Measurements from ENCODE around the gene GNB3. TPM values are rescaled to one million over a fixed set of nuclear protein-coding genes. Genes with fewer than 3 reads are reported as not detected.

Gene GNB3
- total RNA-seq, 1 donor from 2014 or later, result 4.2 TPM

- no peak for TF ChIP-seq CTCF (conservative IDR thresholded peaks at IDR 0.05; ENCODE audit: low read depth, low read length)
- no peak overlapping the region for H3K4me3 ChIP-seq (ENCODE audit: low read depth, low read length)
- DNase-seq (ENCODE audit: low read depth), result no peak
These were observed 22.5 kb upstream of the GNB3 start for GRCh38 chr12:6818222-6818621.

GRCh38 chr12:6818645-6819044 is 22.1 kb upstream of the GNB3 start:
- H3K4me3 ChIP-seq (ENCODE audit: low read depth, low read length), result no peak overlapping the region
- no peak for DNase-seq (ENCODE audit: low read depth)
- no peak for TF ChIP-seq CTCF (conservative IDR thresholded peaks at IDR 0.05; ENCODE audit: low read depth, low read length)

- H3K4me3 ChIP-seq (ENCODE audit: low read depth, low read length), result no peak overlapping the region
- DNase-seq (ENCODE audit: low read depth), result no peak
- no peak for TF ChIP-seq CTCF (conservative IDR thresholded peaks at IDR 0.05; ENCODE audit: low read depth, low read length)
These were observed 21.4 kb upstream of the GNB3 start for GRCh38 chr12:6819106-6820030.

GRCh38 chr12:6820166-6820565 is 20.6 kb upstream of the GNB3 start:
- no peak for TF ChIP-seq CTCF (conservative IDR thresholded peaks at IDR 0.05; ENCODE audit: low read depth, low read length)

GRCh38 chr12:6821591-6822425 is 18.9 kb upstream of the GNB3 start, which contains the start of gene GPR162:
GPR162 (plus strand) TSS chr12:6821821; CDS start chr12:6823899, 2,078 bp downstream.
- TF ChIP-seq CTCF (conservative IDR thresholded peaks at IDR 0.05; ENCODE audit: low read depth, low read length), result no peak
- DNase-seq (ENCODE audit: low read depth), result no peak
- H3K4me3 ChIP-seq (ENCODE audit: low read depth, low read length), result peak within 1 kb of the TSS; percentile 44

More at GRCh38 chr12:6820166-6820565, 20.6 kb upstream of the GNB3 start:
- DNase-seq (ENCODE audit: low read depth), result no peak
- H3K4me3 ChIP-seq (ENCODE audit: low read depth, low read length), result no peak overlapping the region

GRCh38 chr12:6822426-6823135 is 18.1 kb upstream of the GNB3 start:
- no peak for TF ChIP-seq CTCF (conservative IDR thresholded peaks at IDR 0.05; ENCODE audit: low read depth, low read length)
- no peak for DNase-seq (ENCODE audit: low read depth)
- H3K4me3 ChIP-seq (ENCODE audit: low read depth, low read length), result no peak overlapping the region

Data from epithelial cell of proximal tubule (primary cell).